ENCODE data around the gene GPRC5C.

Gene GPRC5C

GRCh38 chr17:74449773-74450172 is 17.9 kb downstream of the GPRC5C start:
- no peak overlapping the region for H3K27ac ChIP-seq
- no peaks in the 10 kb centered on the region for H3K4me1 ChIP-seq (ENCODE audit: low read depth, poor library complexity, severe bottlenecking)
- H3K36me3 ChIP-seq (ENCODE audit: insufficient read depth): no peaks in the 10 kb centered on the region
- H3K9ac ChIP-seq: no peak overlapping the region
- peaks cover 66% of the 10 kb centered on the region; the same call in 1 of the 2 replicates for H3K27me3 ChIP-seq (ENCODE audit: insufficient read depth, low read depth)
- H4K20me1 ChIP-seq (ENCODE audit: insufficient read depth): no peaks in the 10 kb centered on the region
- H3K79me2 ChIP-seq (ENCODE audit: insufficient read depth, low read depth): no peaks in the 10 kb centered on the region
- no peak overlapping the region for H3K4me2 ChIP-seq
- H3K4me3 ChIP-seq (IDR thresholded peaks at IDR 0.05; ENCODE audit: insufficient read depth, low read depth, low read length): no peak overlapping the region
- TF ChIP-seq CTCF (conservative IDR thresholded peaks at IDR 0.05; ENCODE audit: low read depth, low read length): no peak
- no peak overlapping the region for H2AFZ ChIP-seq (ENCODE audit: low read depth)

GRCh38 chr17:74450231-74450630 is 18.3 kb downstream of the GPRC5C start:
- Histone ChIP-seq H3K79me2 (ENCODE audit: insufficient read depth, low read depth) (no peaks in the 10 kb centered on the region), H3K4me1 (ENCODE audit: low read depth, poor library complexity, severe bottlenecking) (no peaks in the 10 kb centered on the region), H3K36me3 (ENCODE audit: insufficient read depth) (no peaks in the 10 kb centered on the region), H2AFZ (ENCODE audit: low read depth) (no peak overlapping the region), H3K4me3 (IDR thresholded peaks at IDR 0.05; ENCODE audit: insufficient read depth, low read depth, low read length) (no peak overlapping the region), H3K27me3 (ENCODE audit: insufficient read depth, low read depth) (peaks cover 63% of the 10 kb centered on the region; the same call in 1 of the 2 replicates), H3K27ac (no peak overlapping the region), H3K9ac (no peak overlapping the region), H3K4me2 (no peak overlapping the region), H4K20me1 (ENCODE audit: insufficient read depth) (no peaks in the 10 kb centered on the region)
- no peak for TF ChIP-seq CTCF (conservative IDR thresholded peaks at IDR 0.05; ENCODE audit: low read depth, low read length)

- no peak overlapping the region for H2AFZ ChIP-seq (ENCODE audit: low read depth)
- TF ChIP-seq CTCF (conservative IDR thresholded peaks at IDR 0.05; ENCODE audit: low read depth, low read length): no peak
- H3K36me3 ChIP-seq (ENCODE audit: insufficient read depth): no peaks in the 10 kb centered on the region
- H3K27ac ChIP-seq: no peak overlapping the region
- peaks cover 61% of the 10 kb centered on the region; the same call in 1 of the 2 replicates for H3K27me3 ChIP-seq (ENCODE audit: insufficient read depth, low read depth)
- H3K79me2 ChIP-seq (ENCODE audit: insufficient read depth, low read depth): no peaks in the 10 kb centered on the region
- no peaks in the 10 kb centered on the region for H4K20me1 ChIP-seq (ENCODE audit: insufficient read depth)
- no peak overlapping the region for H3K9ac ChIP-seq
- H3K4me3 ChIP-seq (IDR thresholded peaks at IDR 0.05; ENCODE audit: insufficient read depth, low read depth, low read length): no peak overlapping the region
- H3K4me2 ChIP-seq: no peak overlapping the region
- no peaks in the 10 kb centered on the region for H3K4me1 ChIP-seq (ENCODE audit: low read depth, poor library complexity, severe bottlenecking)
Observed at GRCh38 chr17:74450925-74451403, 19.1 kb downstream of the GPRC5C start.

- Histone ChIP-seq H3K36me3 (ENCODE audit: insufficient read depth) (no peaks in the 10 kb centered on the region), H3K27me3 (ENCODE audit: insufficient read depth, low read depth) (peaks cover 63% of the 10 kb centered on the region; the same call in 1 of the 2 replicates), H3K27ac (no peak overlapping the region), H2AFZ (ENCODE audit: low read depth) (no peak overlapping the region), H3K9ac (no peak overlapping the region), H3K79me2 (ENCODE audit: insufficient read depth, low read depth) (no peaks in the 10 kb centered on the region), H3K4me2 (no peak overlapping the region), H4K20me1 (ENCODE audit: insufficient read depth) (no peaks in the 10 kb centered on the region), H3K4me3 (IDR thresholded peaks at IDR 0.05; ENCODE audit: insufficient read depth, low read depth, low read length) (no peak overlapping the region), H3K4me1 (ENCODE audit: low read depth, poor library complexity, severe bottlenecking) (no peaks in the 10 kb centered on the region)
- no peak for TF ChIP-seq CTCF (conservative IDR thresholded peaks at IDR 0.05; ENCODE audit: low read depth, low read length)
Observed at GRCh38 chr17:74451557-74451956, 19.7 kb downstream of the GPRC5C start.

Data from KMS-11 (cell line).